Adipose tissue (tissue), 3 donors: ENCODE results near the gene PRR3. TPM values are rescaled to one million over a fixed set of nuclear protein-coding genes. Genes with fewer than 3 reads are reported as not detected.

Experiments used
- H3K27ac ChIP-seq: one replicate; pipeline ENCODE4 v1.5.1; 2013; ENCODE audit warnings: low read depth, low read length
- WGBS, 3 donors: extraction: QIAGEN DNeasy Blood & Tissue Kit; methylation state at CpG; one replicate each; pipeline ENCODE4 v1.1.7; 2013; 5-methylcytosine and 5-hydroxymethylcytosine counted together
- polyA plus RNA-seq, 3 donors: library from polyadenylated mRNA; stranded (reverse); fragments of 200-250 nt; gene quantifications; one replicate each; pipeline ENCODE4 v1.2.3, GENCODE V29; 2013
- donor health status: healthy with polysubstance abuse.
- donor health status: Bipolar disorder and iron deficiency.
- donor health status: healthy.

Gene PRR3
- polyA plus RNA-seq, 3 donors: 4.0 to 6.2 (median 5.3) TPM

DNA sequence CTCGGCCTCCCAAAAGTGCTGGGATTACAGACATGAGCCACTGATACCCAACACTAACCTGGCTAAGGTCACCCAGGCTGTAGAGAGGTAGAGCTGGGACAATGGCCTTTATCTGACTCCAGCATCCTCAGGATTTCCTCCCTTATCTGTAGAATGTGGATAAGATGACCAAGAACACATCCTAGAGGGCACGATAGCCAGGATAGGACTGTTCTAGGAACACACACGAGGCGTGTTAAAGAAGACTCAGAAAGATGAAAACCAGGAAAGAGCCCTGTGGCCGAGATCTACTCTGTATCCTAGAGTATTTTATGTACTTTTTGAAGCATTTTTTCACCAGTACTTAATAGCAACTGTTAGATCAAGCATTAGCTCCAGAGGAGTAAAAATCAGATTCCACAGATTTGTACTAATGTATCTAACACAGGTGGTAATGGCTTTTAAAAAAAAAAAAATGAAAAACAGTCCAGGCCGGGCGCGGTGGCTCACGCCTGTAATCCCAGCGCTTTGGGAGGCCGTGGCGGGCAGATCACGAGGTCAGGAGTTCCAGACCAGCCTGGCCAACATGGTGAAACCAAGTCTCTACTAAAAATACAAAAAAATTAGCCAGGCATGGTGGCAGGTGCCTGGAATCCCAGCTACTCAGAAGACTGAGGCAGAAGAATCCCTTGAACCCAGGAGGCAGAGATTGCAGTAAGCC, 42.7 kb downstream of the PRR3 start:
- 74 to 78% (median 77%) methylated on average over 13 of the region's 13 CpGs for WGBS, 3 donors
- no peak overlapping the region for H3K27ac ChIP-seq

DNA sequence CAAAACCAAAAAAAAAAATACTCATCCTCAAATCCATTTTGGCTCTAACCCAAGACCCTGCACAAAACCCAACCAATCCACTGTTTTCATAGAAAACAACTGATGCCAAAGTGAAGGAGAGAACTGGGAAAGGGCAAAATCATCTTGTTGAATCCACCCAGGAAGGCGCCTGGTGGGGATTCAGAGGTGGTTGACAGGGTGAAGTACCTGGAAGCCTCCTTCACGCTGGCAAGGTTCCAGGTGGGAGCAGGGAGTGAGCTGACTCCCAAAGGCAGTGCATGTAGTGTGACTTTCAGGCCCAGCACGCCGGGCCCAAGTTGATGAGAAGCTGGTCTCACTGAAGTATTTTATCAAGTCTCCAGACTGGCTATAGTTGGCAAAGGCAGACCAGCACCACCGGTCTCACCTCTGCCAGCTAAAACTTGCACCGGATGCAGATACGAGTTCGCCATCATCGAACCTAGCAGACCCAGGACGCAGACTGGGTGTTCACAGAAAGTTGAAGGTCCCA, 43.4 kb downstream of the PRR3 start:
- H3K27ac ChIP-seq: no peak overlapping the region
- WGBS, 3 donors: 72 to 81% (median 78%) methylated on average over 10 of the region's 10 CpGs

DNA sequence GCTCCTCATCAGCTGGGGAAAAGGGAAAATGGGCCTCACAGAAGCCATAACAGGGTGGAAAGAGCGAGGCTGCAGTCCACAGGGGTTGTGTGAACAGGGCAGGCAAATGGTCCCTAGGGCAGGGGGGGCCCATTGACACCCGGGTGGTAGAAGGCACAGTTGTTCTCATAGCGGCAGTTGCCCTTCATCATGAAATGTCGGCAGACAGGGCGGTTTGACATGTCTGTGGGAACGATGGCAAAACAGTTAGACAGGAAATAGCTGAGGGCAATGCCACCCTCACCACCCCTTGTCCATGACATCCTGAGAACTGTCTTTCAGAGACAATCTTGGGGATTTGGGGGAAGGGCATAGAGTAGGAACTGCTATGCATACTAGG, 44.3 kb downstream of the PRR3 start:
- H3K27ac ChIP-seq: no peak overlapping the region
- 47 to 68% (median 48%) methylated on average over 6 of the region's 6 CpGs for WGBS, 3 donors

DNA sequence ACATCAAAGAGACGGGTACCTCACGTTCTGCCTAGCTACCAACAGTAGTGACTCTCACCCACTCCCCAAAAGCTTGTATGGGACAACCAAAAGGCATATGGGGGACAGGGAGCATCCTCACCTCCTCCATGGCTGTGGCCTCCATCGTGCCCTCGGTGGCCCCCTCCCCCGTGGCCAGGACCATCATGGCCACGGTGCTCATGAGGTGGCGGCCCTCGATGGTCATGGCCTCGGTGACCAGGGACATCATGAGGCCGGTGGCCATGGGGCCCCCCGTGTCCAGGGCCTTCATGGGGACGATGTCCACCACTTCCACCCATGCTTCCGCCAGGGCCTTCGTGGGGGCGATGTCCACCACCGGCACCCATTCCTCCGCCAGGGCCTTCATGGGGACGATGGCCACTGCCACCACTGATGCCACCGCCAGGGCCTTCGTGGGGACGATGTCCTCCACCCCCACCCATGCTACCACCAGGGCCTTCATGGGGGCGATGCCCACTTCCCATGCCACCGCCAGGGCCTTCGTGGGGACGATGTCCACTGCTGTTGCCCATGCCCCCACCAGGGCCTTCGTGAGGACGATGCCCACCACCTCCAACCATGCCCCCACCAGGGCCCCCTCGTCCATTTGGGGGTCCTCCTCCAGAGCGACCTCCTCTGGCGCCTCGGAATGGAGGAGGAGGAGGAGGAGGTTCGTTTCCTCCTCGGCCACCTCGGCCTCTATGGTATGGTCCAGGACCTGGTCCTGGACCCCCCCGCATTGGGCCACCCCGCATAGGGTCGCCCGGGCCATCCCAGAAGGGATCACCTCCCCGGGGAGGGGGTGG, 44.9 kb downstream of the PRR3 start:
- H3K27ac ChIP-seq: no peak overlapping the region
- WGBS, 3 donors: 90 to 92% (median 92%) methylated on average over 33 to 39 of the region's 39 CpGs

GRCh38 chr6:30603961-30604360, 46.9 kb downstream of the PRR3 start:
- WGBS, 3 donors: 91 to 95% (median 94%) methylated on average over 13 of the region's 13 CpGs
- H3K27ac ChIP-seq: no peak overlapping the region

DNA sequence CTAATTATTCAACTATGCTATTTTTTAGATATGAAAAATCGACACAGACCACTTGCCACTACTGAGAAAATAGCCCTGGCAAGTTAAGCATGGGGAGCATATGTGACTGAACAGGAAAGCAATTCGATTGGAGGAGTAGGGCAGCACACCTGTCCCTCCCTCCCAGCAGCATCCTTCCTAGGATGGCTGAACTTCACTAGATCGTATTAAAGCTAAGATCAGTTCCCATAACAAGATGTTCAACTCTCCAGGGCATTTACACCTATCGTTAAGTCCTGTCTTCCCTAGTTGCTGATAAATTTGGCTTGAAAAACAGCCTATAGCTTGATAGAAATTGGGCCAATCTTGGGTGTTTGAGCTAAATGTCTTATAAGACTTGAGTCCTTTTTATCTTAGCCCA, 53.0 kb downstream of the PRR3 start:
- no peak overlapping the region for H3K27ac ChIP-seq
- 56 to 81% (median 80%) methylated on average over 4 of the region's 4 CpGs for WGBS, 3 donors

DNA sequence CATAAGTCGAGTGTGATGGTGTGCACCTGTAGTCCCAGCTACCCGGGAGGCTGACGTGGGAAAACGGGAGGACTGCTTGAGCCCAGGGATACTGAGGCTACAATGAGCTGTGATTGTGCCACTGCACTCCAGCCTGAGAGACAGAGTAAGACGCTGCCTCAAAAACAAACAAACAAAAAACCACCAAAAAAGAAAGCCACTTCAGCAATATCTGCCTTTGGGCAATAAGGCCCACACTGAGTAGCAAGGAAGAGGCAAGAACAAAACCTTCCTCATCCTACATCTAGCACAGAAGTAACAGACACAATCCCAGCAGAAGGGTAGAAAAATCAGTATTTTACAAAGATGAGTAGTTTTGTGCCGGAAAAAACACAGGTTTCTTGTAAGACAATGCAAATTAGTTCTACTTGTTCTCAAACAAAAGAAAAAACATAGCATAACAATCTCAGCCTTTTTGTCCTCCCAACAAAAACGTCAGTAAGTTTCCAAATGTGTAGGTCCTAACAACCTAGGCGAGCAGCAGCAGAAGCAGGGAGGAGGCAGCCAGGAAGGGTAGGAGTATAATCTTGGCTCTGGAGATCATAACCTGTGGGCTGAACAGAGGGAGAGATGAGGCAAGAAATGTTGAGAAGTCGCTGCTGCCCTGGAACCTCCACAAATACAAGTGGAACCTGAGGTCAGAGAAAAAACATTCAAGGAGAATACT, 54.2 kb downstream of the PRR3 start:
- 62 to 77% (median 76%) methylated on average over 9 of the region's 9 CpGs for WGBS, 3 donors
- H3K27ac ChIP-seq: no peak overlapping the region

GRCh38 chr6:30611856-30612194, 54.7 kb downstream of the PRR3 start:
- WGBS, 3 donors: 44 to 80% (median 73%) methylated on average over 2 of the region's 2 CpGs
- no peak overlapping the region for H3K27ac ChIP-seq

DNA sequence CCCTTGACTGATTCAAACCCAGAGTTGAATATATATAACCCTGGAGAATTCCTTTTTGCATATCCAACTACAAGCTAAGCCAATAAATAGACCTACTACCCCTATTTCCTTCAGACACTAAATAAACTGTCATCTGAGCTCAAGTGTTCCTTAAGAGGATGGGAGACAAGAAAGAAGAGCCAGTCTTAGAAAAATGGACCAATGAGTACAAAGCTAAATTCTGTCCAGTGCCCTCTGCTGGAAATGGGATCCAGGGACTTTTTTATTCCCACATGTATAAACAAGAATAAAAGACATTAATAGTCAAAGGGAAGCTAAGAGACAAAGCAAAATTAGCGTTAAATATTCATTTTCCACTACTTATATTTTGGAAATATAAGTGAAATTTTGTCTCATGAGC, 55.1 kb downstream of the PRR3 start:
- WGBS, 3 donors: 51 to 76% (median 59%) methylated on average over 1 of the region's 1 CpG
- H3K27ac ChIP-seq: no peak overlapping the region

DNA sequence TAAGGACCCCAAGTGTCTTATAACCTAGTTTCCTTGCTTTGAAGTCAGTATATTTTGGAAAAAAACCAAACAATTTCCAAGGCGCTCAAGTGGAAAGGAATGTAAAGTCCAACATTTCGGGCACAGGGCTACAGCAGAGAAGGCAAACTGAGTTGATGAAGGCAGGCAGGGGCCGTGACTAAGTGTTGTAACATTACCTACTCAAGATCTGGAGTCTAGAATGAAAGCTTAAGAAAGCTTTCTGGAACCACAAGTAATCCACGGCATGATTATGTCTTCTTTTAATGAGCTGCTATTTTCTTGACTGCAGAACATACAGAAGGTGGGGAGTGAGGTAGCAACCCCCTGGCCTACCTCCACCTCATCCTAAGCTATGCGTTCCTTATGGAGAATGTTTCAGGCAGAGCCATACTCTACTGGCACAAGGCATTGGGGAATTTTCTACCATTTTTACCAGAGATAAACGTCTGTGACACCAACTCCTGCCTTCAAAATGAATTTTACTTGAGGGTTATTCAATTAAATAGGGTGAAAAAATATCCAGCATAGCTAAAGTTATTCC, 55.7 kb downstream of the PRR3 start:
- H3K27ac ChIP-seq: no peak overlapping the region
- WGBS, 3 donors: 38 to 63% (median 58%) methylated on average over 6 of the region's 6 CpGs

Other genes starting within 250 kb of the PRR3 start
- 1 to 10 TPM; 7.2 to 9.6 (median 9.5) TPM for gene TRIM39, start 230.4 kb upstream of the PRR3 start, polyA plus RNA-seq
- 10 to 100 TPM; 64.3 to 86.6 (median 72.7) TPM for gene RPP21, start 212.1 kb upstream of the PRR3 start, polyA plus RNA-seq
- gene HLA-E, start 67.8 kb upstream of the PRR3 start, polyA plus RNA-seq: 100 to 1,000 TPM; 197 to 466 (median 363) TPM
- gene GNL1, start 806 bp upstream of the PRR3 start, polyA plus RNA-seq: 10 to 100 TPM; 38.2 to 84.1 (median 47.2) TPM
- 10 to 100 TPM; 18.3 to 46.5 (median 24.6) TPM for gene ABCF1, start 14.1 kb downstream of the PRR3 start, polyA plus RNA-seq
- 10 to 100 TPM; 11.6 to 27.4 (median 18.1) TPM for gene PPP1R10, start 59.9 kb downstream of the PRR3 start, polyA plus RNA-seq
- 10 to 100 TPM; 69.1 to 88.1 (median 77.1) TPM for gene MRPS18B, start 60.5 kb downstream of the PRR3 start, polyA plus RNA-seq
- 1 to 10 TPM; 2.5 to 5.1 (median 4.9) TPM for gene ATAT1, start 69.6 kb downstream of the PRR3 start, polyA plus RNA-seq
- gene C6orf136, start 89.8 kb downstream of the PRR3 start, polyA plus RNA-seq: 10 to 100 TPM in 2 of 3 donors, 1 to 10 TPM in 1; 8.8 to 13.2 (median 10.2) TPM
- 10 to 100 TPM; 16.8 to 22.3 (median 19.7) TPM for gene DHX16, start 115.7 kb downstream of the PRR3 start, polyA plus RNA-seq
- gene PPP1R18, start 129.3 kb downstream of the PRR3 start, polyA plus RNA-seq: 100 to 1,000 TPM in 1 of 3 donors, 10 to 100 TPM in 1, 1 to 10 TPM in 1; 10.0 to 102 (median 75.8) TPM
- gene NRM, start 133.7 kb downstream of the PRR3 start, polyA plus RNA-seq: 1 to 10 TPM; 6.7 to 8.1 (median 7.5) TPM
- 10 to 100 TPM in 1 of 3 donors, 1 to 10 TPM in 2; 7.4 to 12.7 (median 7.8) TPM for gene MDC1, start 160.0 kb downstream of the PRR3 start, polyA plus RNA-seq
- 100 to 1,000 TPM; 166 to 400 (median 269) TPM for gene TUBB, start 163.1 kb downstream of the PRR3 start, polyA plus RNA-seq
- gene FLOT1, start 185.4 kb downstream of the PRR3 start, polyA plus RNA-seq: 100 to 1,000 TPM in 2 of 3 donors, 10 to 100 TPM in 1; 87.0 to 229 (median 221) TPM
- gene IER3, start 187.3 kb downstream of the PRR3 start, polyA plus RNA-seq: 100 to 1,000 TPM in 1 of 3 donors, 10 to 100 TPM in 2; 41.6 to 402 (median 45.5) TPM